GM12892 (cell line): ENCODE results near the gene PROSER3.
A peak's percentile ranks its signal among the peaks of the same experiment; 100 is the strongest.

Source experiments
- POLR2A ChIP-seq: IDR thresholded peaks from 2 replicates; pipeline ENCODE4 v1.6.1; 2011; ENCODE audit warnings: low read depth, low read length, control low read depth
- POLR2AphosphoS5 ChIP-seq: IDR thresholded peaks from 2 replicates; pipeline ENCODE4 v1.6.1; 2011; ENCODE audit warnings: low read depth, low read length, control low read depth
- TAF1 ChIP-seq: IDR thresholded peaks from 2 replicates; pipeline ENCODE4 v1.6.1; 2011; ENCODE audit warnings: low read depth, mild to moderate bottlenecking, control low read depth, low read length, borderline replicate concordance

DNA sequence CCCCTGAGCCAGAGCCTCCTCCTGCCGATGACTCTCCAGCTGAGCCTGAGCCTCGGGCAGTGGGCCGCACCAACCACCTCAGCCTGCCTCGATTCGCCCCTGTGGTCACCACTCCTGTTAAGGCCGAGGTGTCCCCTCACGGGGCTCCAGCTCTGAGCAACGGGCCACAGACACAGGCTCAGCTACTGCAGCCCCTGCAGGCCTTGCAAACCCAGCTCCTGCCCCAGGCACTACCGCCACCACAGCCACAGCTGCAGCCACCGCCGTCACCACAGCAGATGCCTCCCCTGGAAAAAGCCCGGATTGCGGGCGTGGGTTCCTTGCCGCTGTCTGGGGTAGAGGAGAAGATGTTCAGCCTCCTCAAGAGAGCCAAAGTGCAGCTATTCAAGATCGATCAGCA lies 36.6 kb upstream of the PROSER3 start:
- TF ChIP-seq TAF1 (no peak), POLR2A (0 out of 2 replicates have a peak, but pooled peaks have one; percentile 31), POLR2AphosphoS5 (no peak)
